Panc1 (cell line): Measurements from ENCODE around the gene CCDC197. TPM values are rescaled to one million over a fixed set of nuclear protein-coding genes. Genes with fewer than 3 reads are reported as not detected.

Experiments
- ATAC-seq: fragments of 200-7000 bp; cut with Tn5 transposase; 2 replicates; pipeline ENCODE4 v1.9.1; 2020; ENCODE audit warnings: mild to moderate bottlenecking, moderate library complexity
- BruUV-seq: library from RNA; stranded (reverse); fragments of 400-500 nt; replicated peaks from 2 replicates; lab custom pipeline; 2021; lab: Mats Ljungman, UMichigan
- CTCF ChIA-PET: fragments of 300-600 bp; sonication (Branson Sonifier 250); formaldehyde crosslinking; loops from one replicate; lab custom pipeline; 2022; ENCODE audit warnings: antibody characterized with exemption; lab: Charles Lee
- POLR2A ChIA-PET: fragments of 300-600 bp; sonication (Branson Sonifier 250); formaldehyde crosslinking; loops from one replicate; lab custom pipeline; 2022; ENCODE audit warnings: antibody characterized with exemption; lab: Charles Lee
- DNase-seq: peaks from one replicate; pipeline ENCODE4 v3.0.0-alpha.2; 2010; ENCODE audit warnings: low read depth, low spot score
- H3K27ac ChIP-seq: 2 replicates; pipeline ENCODE4 v1.5.1; 2011; ENCODE audit warnings: mild to moderate bottlenecking, low read length, inconsistent platforms
- H3K27me3 ChIP-seq: fragments of 200-500 bp; sonication (Bioruptor generic); 2 replicates; pipeline ENCODE4 v1.6.0; 2014; ENCODE audit warnings: low read length, inconsistent platforms; ENCODE audit not compliant: control insufficient read depth, insufficient read depth
- H3K36me3 ChIP-seq: fragments of 200-500 bp; sonication (Bioruptor generic); 2 replicates; pipeline ENCODE4 v1.5.1; 2014; ENCODE audit warnings: inconsistent platforms, mild to moderate bottlenecking, low read length, moderate library complexity; ENCODE audit not compliant: control insufficient read depth, insufficient read depth
- H3K4me1 ChIP-seq: 2 replicates; pipeline ENCODE4 v1.5.1; 2011; ENCODE audit warnings: inconsistent platforms, mild to moderate bottlenecking, low read length, moderate library complexity; ENCODE audit not compliant: control insufficient read depth, insufficient read depth
- H3K4me3 ChIP-seq, 2 experiments: 2 replicates each; pipeline ENCODE4 v1.5.1; 2011 to 2012; ENCODE audit warnings: low read depth in 2 of 2, low read length in 2 of 2, mild to moderate bottlenecking in 2 of 2, inconsistent platforms in 1 of 2, moderate library complexity in 1 of 2
- H3K9me3 ChIP-seq: fragments of 200-500 bp; sonication (Bioruptor generic); 2 replicates; pipeline ENCODE4 v1.5.1; 2014; ENCODE audit warnings: low read depth, mild to moderate bottlenecking, inconsistent platforms, low read length, moderate library complexity; ENCODE audit not compliant: control insufficient read depth, insufficient read depth
- CTCF ChIP-seq: fragments of 450-650 bp; IDR thresholded peaks from 2 replicates; pipeline ENCODE4 v1.5.1; 2017; ENCODE audit warnings: mild to moderate bottlenecking
- POLR2AphosphoS5 ChIP-seq: IDR thresholded peaks from 2 replicates; pipeline ENCODE4 v1.6.1; 2012; ENCODE audit warnings: mild to moderate bottlenecking, low read depth, low read length, moderate library complexity
- REST ChIP-seq, 2 experiments: IDR thresholded peaks; 2 replicates each; pipeline ENCODE4 v1.6.1; 2011 to 2012; ENCODE audit warnings: low read depth in 2 of 2, control low read depth in 1 of 2, low read length in 1 of 2, mild to moderate bottlenecking in 1 of 2, moderate library complexity in 1 of 2; ENCODE audit not compliant: insufficient read depth in 1 of 2
- SIN3A ChIP-seq: IDR thresholded peaks from 2 replicates; pipeline ENCODE4 v1.6.1; 2012; ENCODE audit warnings: low read depth, mild to moderate bottlenecking, low read length, moderate library complexity, borderline replicate concordance; ENCODE audit not compliant: insufficient read depth
- TCF7L2 ChIP-seq: IDR thresholded peaks from 2 replicates; pipeline ENCODE4 v1.6.1; 2011; ENCODE audit warnings: mild to moderate bottlenecking, low read depth, low read length, inconsistent platforms
- in situ Hi-C: cut with HindIII; loops from 2 replicates; pipeline ENCODE4 v1.10.0; 2016; ENCODE audit warnings: low sequenced_read_pairs, low pct_unique_long_range_greater_than_20kb
- intact Hi-C: fragments of 100-400 bp; cut with micrococcal nuclease; formaldehyde crosslinking; loops from one replicate; pipeline ENCODE4 v1.10.0; 2022; ENCODE audit not compliant: unreplicated experiment
- total RNA-seq: library from RNA; stranded (reverse); gene quantifications from one replicate; pipeline ENCODE4 v1.2.1, GENCODE V29; 2021; ENCODE audit not compliant: unreplicated experiment

Gene CCDC197
- total RNA-seq, 1 experiment from 2014 or later: not detected

GRCh38 chr14:94026173-94026888 is 29.2 kb downstream of the CCDC197 start, which contains the start of gene OTUB2:
Gene OTUB2, plus strand, starts transcription at chr14:94026340. Its CDS starts 198 bp downstream, at chr14:94026538.
- in situ Hi-C loops: no loop called here
- ChIA-PET POLR2A (interaction anchor here (0.7 kb wide), 1 partner anchor 137 kb away, joined by 3 read pairs; no protein-coding TSS in a partner anchor), CTCF (interaction anchor here (1.1 kb wide), 1 partner anchor 10 kb away, joined by 3 read pairs; no protein-coding TSS in a partner anchor)
- TF ChIP-seq REST (IDR thresholded peaks at IDR 0.05; ENCODE audit: insufficient read depth in 1 of 2, low read depth in 2 of 2, low read length in 1 of 2): no peak
- TF ChIP-seq SIN3A: no peak
- TF ChIP-seq CTCF: no peak
- TF ChIP-seq TCF7L2: no peak
- TF ChIP-seq POLR2AphosphoS5: no peak
- no peaks in the 10 kb centered on the region for H3K9me3 ChIP-seq
- H3K4me1 ChIP-seq: peaks cover 20% of the 10 kb centered on the region
- peak within 1 kb of the TSS; percentile 61 for H3K27ac ChIP-seq
- peak within 1 kb of the TSS; percentile 43 to 50 for H3K4me3 ChIP-seq
- no peaks in the 10 kb centered on the region for H3K27me3 ChIP-seq
- ATAC-seq (peak; percentile 94), DNase-seq (peak; percentile 97)
- BruUV-seq: no TSS peak
- no peaks in the 10 kb centered on the region for H3K36me3 ChIP-seq
- intact Hi-C loops: no loop called here

GRCh38 chr14:94026889-94027469 is 29.9 kb downstream of the CCDC197 start:
- intact Hi-C loops: no loop called here
- TF ChIP-seq REST (IDR thresholded peaks at IDR 0.05; ENCODE audit: insufficient read depth in 1 of 2, low read depth in 2 of 2, low read length in 1 of 2) (no peak), CTCF (no peak), POLR2AphosphoS5 (no peak), TCF7L2 (no peak), SIN3A (no peak)
- no peak for DNase-seq
- Histone ChIP-seq H3K4me1 (peaks cover 20% of the 10 kb centered on the region), H3K36me3 (no peaks in the 10 kb centered on the region), H3K27me3 (no peaks in the 10 kb centered on the region), H3K4me3 (peak overlapping the region; percentile 43 to 50), H3K9me3 (no peaks in the 10 kb centered on the region), H3K27ac (peak overlapping the region; percentile 29; the same call in 1 of the 2 replicates)
- in situ Hi-C loops: no loop called here
- ChIA-PET POLR2A (no interaction called here), CTCF (no interaction called here)
- ATAC-seq: no peak
- no TSS peak for BruUV-seq
